MCF 10A (cell line): ENCODE measurements around the gene OR2F1. TPM values are rescaled to one million over a fixed set of nuclear protein-coding genes. Genes with fewer than 3 reads are reported as not detected.

Source experiments
- BruUV-seq: library from RNA; stranded (reverse); fragments of 400-500 nt; replicated peaks from 2 replicates; lab custom pipeline; 2021; lab: Mats Ljungman, UMichigan
- CTCF ChIA-PET: fragments of 300-600 bp; sonication (Branson Sonifier 250); formaldehyde crosslinking; extraction: SDS; loops from one replicate; lab custom pipeline; 2021; ENCODE audit warnings: antibody characterized with exemption, inconsistent platforms; lab: Yijun Ruan, JAX
- POLR2A ChIA-PET: fragments of 300-600, 350-650 bp; sonication (Branson Sonifier 250); formaldehyde crosslinking; extraction: SDS; loops from one replicate; lab custom pipeline; 2020; ENCODE audit warnings: antibody characterized with exemption, inconsistent platforms; lab: Yijun Ruan, JAX
- DNase-seq: peaks from one replicate; pipeline ENCODE4 v3.0.0-alpha.2; 2018; ENCODE audit not compliant: unreplicated experiment
- H3K27ac Mint-ChIP-seq: one replicate; pipeline ENCODE4 v1.8.0; 2022; ENCODE audit warnings: mild to moderate bottlenecking, low read depth, mixed read lengths; ENCODE audit not compliant: unreplicated experiment
- H3K27me3 Mint-ChIP-seq: one replicate; pipeline ENCODE4 v1.8.0; 2022; ENCODE audit warnings: mixed read lengths; ENCODE audit not compliant: insufficient read depth, unreplicated experiment
- H3K36me3 Mint-ChIP-seq: one replicate; pipeline ENCODE4 v1.8.0; 2022; ENCODE audit warnings: mild to moderate bottlenecking, moderate library complexity, mixed read lengths; ENCODE audit not compliant: insufficient read depth, unreplicated experiment
- H3K4me1 Mint-ChIP-seq: one replicate; pipeline ENCODE4 v1.8.0; 2022; ENCODE audit warnings: mixed read lengths; ENCODE audit not compliant: insufficient read depth, unreplicated experiment
- H3K4me3 Mint-ChIP-seq: one replicate; pipeline ENCODE4 v1.8.0; 2022; ENCODE audit warnings: mild to moderate bottlenecking, moderate library complexity, mixed read lengths; ENCODE audit not compliant: unreplicated experiment
- H3K9me3 Mint-ChIP-seq: one replicate; pipeline ENCODE4 v1.8.0; 2022; ENCODE audit warnings: mixed read lengths; ENCODE audit not compliant: unreplicated experiment
- intact Hi-C: fragments of 100-400 bp; cut with micrococcal nuclease; formaldehyde crosslinking; loops from 2 replicates; pipeline ENCODE4 v1.14.1; 2022
- total RNA-seq: library from RNA; stranded (reverse); gene quantifications from 2 replicates; pipeline ENCODE4 v1.2.3, GENCODE V29; 2022
- TF ChIP-seq, protein P1 (sequence below): fragments of 200-600 bp; IDR thresholded peaks from one replicate; pipeline ENCODE4 v1.8.0; 2022; ENCODE audit warnings: antibody characterized with exemption, mild to moderate bottlenecking; ENCODE audit not compliant: unreplicated experiment

OR2F1 gene
- total RNA-seq, 1 experiment from 2014 or later, result not detected

DNA sequence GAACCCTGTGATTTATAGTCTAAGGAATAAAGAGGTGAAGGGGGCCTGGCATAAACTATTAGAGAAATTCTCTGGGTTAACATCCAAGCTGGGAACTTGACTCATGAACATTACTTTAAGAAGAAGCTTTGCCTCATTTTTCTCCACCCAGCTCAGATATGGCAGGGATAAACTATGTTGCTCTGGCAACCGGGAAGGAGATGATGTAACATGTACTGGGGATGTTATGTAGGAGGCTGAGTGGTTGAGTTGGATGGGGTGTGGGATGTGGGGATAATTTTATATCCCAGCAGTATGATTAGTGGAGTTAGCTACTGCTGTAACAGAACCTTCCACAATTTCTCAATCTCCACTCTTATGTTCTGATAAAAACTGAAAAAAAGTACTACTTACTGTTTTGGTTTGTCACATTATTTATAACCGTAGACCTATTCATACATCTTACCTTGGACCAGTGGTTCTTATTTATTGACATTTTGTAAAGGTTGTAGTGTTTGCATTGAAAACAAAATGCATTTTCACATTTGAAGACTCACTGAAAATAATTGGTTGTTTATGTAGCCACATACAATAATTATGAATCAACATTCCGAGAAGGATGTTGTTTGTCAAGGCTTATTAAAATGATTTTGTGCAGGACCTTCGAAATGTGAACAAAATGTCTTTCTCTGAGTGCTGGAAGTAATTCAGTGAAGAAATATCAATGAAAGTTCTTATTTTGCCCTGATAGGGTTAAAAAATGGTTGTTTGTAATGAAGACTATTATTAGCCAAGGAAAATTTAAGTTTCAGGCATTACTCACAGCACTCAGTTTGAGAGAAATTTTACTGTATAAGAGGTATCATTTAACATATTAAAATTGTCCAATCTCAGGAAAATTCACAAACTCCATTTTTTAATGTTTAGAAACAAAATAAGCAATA is 18.3 kb upstream of the OR2F1 start:
- ChIA-PET CTCF (no interaction called here), POLR2A (interaction anchor here (0.6 kb wide), 1 partner anchor 23 kb away, joined by 3 read pairs; no protein-coding TSS in a partner anchor)
- H3K9me3 Mint-ChIP-seq, result no peaks in the 10 kb centered on the region
- H3K4me1 Mint-ChIP-seq, result no peaks in the 10 kb centered on the region
- no peaks in the 10 kb centered on the region for H3K27me3 Mint-ChIP-seq
- H3K4me3 Mint-ChIP-seq, result no peak overlapping the region
- peaks cover 7% of the 10 kb centered on the region for H3K36me3 Mint-ChIP-seq
- no TSS peak for BruUV-seq
- DNase-seq, result peak; percentile 9
- intact Hi-C loops, result no loop called here
- TF ChIP-seq, protein P1, sequence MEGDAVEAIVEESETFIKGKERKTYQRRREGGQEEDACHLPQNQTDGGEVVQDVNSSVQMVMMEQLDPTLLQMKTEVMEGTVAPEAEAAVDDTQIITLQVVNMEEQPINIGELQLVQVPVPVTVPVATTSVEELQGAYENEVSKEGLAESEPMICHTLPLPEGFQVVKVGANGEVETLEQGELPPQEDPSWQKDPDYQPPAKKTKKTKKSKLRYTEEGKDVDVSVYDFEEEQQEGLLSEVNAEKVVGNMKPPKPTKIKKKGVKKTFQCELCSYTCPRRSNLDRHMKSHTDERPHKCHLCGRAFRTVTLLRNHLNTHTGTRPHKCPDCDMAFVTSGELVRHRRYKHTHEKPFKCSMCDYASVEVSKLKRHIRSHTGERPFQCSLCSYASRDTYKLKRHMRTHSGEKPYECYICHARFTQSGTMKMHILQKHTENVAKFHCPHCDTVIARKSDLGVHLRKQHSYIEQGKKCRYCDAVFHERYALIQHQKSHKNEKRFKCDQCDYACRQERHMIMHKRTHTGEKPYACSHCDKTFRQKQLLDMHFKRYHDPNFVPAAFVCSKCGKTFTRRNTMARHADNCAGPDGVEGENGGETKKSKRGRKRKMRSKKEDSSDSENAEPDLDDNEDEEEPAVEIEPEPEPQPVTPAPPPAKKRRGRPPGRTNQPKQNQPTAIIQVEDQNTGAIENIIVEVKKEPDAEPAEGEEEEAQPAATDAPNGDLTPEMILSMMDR, result no peak
- no peak overlapping the region for H3K27ac Mint-ChIP-seq

GRCh38 chr7:143938379-143939243 is 16.0 kb upstream of the OR2F1 start:
- ChIA-PET CTCF (no interaction called here), POLR2A (no interaction called here)
- no peak overlapping the region for H3K27ac Mint-ChIP-seq
- DNase-seq, result no peak
- peaks cover 7% of the 10 kb centered on the region for H3K36me3 Mint-ChIP-seq
- no peaks in the 10 kb centered on the region for H3K4me1 Mint-ChIP-seq
- peaks cover 7% of the 10 kb centered on the region for H3K27me3 Mint-ChIP-seq
- TF ChIP-seq, protein P1, result no peak
- no peaks in the 10 kb centered on the region for H3K9me3 Mint-ChIP-seq
- H3K4me3 Mint-ChIP-seq, result no peak overlapping the region
- no TSS peak for BruUV-seq
- intact Hi-C loops, result no loop called here

GRCh38 chr7:143945423-143945822 is 9.2 kb upstream of the OR2F1 start:
- H3K4me3 Mint-ChIP-seq, result no peak overlapping the region
- ChIA-PET CTCF (no interaction called here), POLR2A (no interaction called here)
- H3K9me3 Mint-ChIP-seq, result peaks cover 13% of the 10 kb centered on the region
- H3K4me1 Mint-ChIP-seq, result no peaks in the 10 kb centered on the region
- no TSS peak for BruUV-seq
- H3K27me3 Mint-ChIP-seq, result peaks cover 31% of the 10 kb centered on the region
- intact Hi-C loops, result no loop called here
- no peaks in the 10 kb centered on the region for H3K36me3 Mint-ChIP-seq
- DNase-seq, result no peak
- TF ChIP-seq, protein P1, result no peak
- no peak overlapping the region for H3K27ac Mint-ChIP-seq

DNA sequence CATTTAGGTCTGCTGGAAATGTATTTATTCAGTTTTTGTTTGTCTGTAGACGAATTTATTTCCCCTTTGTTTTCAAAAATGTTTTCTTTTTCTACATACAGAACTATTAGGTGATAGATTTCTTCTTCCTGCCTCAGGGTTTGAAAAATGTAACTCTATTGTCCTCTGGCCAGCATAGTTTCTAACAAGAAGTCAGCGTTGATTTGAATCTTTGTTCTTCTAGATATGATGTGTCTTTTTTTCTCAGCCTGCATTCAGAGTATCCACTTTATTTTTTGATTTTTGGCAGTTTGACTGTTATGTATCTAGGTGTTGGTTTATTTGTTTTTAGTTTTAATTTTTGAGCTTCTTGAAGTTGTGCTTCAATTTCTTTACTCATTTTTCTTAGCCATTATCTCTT is 7.5 kb upstream of the OR2F1 start:
- H3K4me3 Mint-ChIP-seq, result no peak overlapping the region
- intact Hi-C loops, result no loop called here
- POLR2A ChIA-PET, result no interaction called here

More for the DNA sequence above, 7.5 kb upstream of the OR2F1 start:
- no peaks in the 10 kb centered on the region for H3K36me3 Mint-ChIP-seq
- H3K27ac Mint-ChIP-seq, result no peak overlapping the region
- TF ChIP-seq, protein P1, result no peak
- no TSS peak for BruUV-seq
- no peak for DNase-seq
- CTCF ChIA-PET, result no interaction called here
- no peaks in the 10 kb centered on the region for H3K4me1 Mint-ChIP-seq
- H3K9me3 Mint-ChIP-seq, result peaks cover 13% of the 10 kb centered on the region
- H3K27me3 Mint-ChIP-seq, result peaks cover 27% of the 10 kb centered on the region
